ENCODE results near the gene GSK3A.

GRCh38 chr19:42234364-42234763 is 8.0 kb downstream of the GSK3A start:
- no peak for TF ChIP-seq CTCF (IDR thresholded peaks at IDR 0.05; ENCODE audit: low read depth, low read length)
- no peak for TF ChIP-seq EZH2phosphoT487 (IDR thresholded peaks at IDR 0.05; ENCODE audit: low read depth)
